PC-9 (cell line): ENCODE measurements around the gene KCNN3. TPM values are rescaled to one million over a fixed set of nuclear protein-coding genes. Genes with fewer than 3 reads are reported as not detected.

ENCODE experiments used
- BruUV-seq: library from RNA; stranded (reverse); fragments of 400-500 nt; replicated peaks from 2 replicates; lab custom pipeline; 2021; lab: Mats Ljungman, UMichigan
- CTCF ChIA-PET: fragments of 300-600 bp; sonication (Branson Sonifier 250); formaldehyde crosslinking; loops from one replicate; lab custom pipeline; 2022; ENCODE audit warnings: antibody characterized with exemption; lab: Charles Lee
- POLR2A ChIA-PET: fragments of 300-600 bp; sonication (Branson Sonifier 250); formaldehyde crosslinking; loops from one replicate; lab custom pipeline; 2022; ENCODE audit warnings: antibody characterized with exemption; ENCODE audit not compliant: unreplicated experiment; lab: Charles Lee
- DNase-seq, 2 experiments: peaks; one replicate each; pipeline versions ENCODE4 v3.0.0 to v3.0.0-alpha.2; 2015 to 2022; ENCODE audit warnings: mixed read lengths in 1 of 2
- H2AFZ ChIP-seq: fragments of 200-600 bp; sonication (generic); 2 replicates; pipeline ENCODE4 v1.8.1; 2017; ENCODE audit warnings: antibody characterized with exemption
- H3F3A ChIP-seq: fragments of 200-600 bp; sonication (generic); 2 replicates; pipeline ENCODE4 v1.8.1; 2017; ENCODE audit warnings: antibody characterized with exemption, mild to moderate bottlenecking, low read depth; ENCODE audit not compliant: insufficient read depth
- H3K27ac ChIP-seq: fragments of 200-600 bp; sonication (generic); 2 replicates; pipeline ENCODE4 v1.6.1; 2016; ENCODE audit warnings: mixed run types
- H3K27me3 ChIP-seq: fragments of 200-600 bp; sonication (generic); 2 replicates; pipeline ENCODE4 v1.6.1; 2016; ENCODE audit warnings: low read depth, mixed run types; ENCODE audit not compliant: insufficient read depth
- H3K36me3 ChIP-seq: fragments of 200-600 bp; sonication (generic); 2 replicates; pipeline ENCODE4 v1.6.1; 2016; ENCODE audit warnings: low read depth, mixed run types
- H3K4me1 ChIP-seq: fragments of 200-600 bp; sonication (generic); replicated peaks from 2 replicates; pipeline ENCODE4 v1.6.1; 2016; ENCODE audit warnings: mixed run types; ENCODE audit not compliant: insufficient read depth
- H3K4me2 ChIP-seq: fragments of 200-600 bp; sonication (generic); 2 replicates; pipeline ENCODE4 v1.6.1; 2017; ENCODE audit warnings: mixed run types
- H3K4me3 ChIP-seq: fragments of 200-600 bp; sonication (generic); 2 replicates; pipeline ENCODE4 v1.6.1; 2016; ENCODE audit warnings: mixed run types
- H3K79me2 ChIP-seq: fragments of 200-600 bp; sonication (generic); 2 replicates; pipeline ENCODE4 v1.6.1; 2017; ENCODE audit warnings: low read depth, mixed run types
- H3K9me2 ChIP-seq: fragments of 200-600 bp; sonication (generic); 2 replicates; pipeline ENCODE4 v1.8.1; 2017; ENCODE audit warnings: mild to moderate bottlenecking; ENCODE audit not compliant: insufficient read depth
- H3K9me3 ChIP-seq: fragments of 200-600 bp; sonication (generic); 2 replicates; pipeline ENCODE4 v1.8.1; 2016; ENCODE audit warnings: low read depth; ENCODE audit not compliant: insufficient read depth
- H4K20me1 ChIP-seq: fragments of 200-600 bp; sonication (generic); 2 replicates; pipeline ENCODE4 v1.8.1; 2017; ENCODE audit not compliant: insufficient read depth
- CTCF ChIP-seq: fragments of 200-600 bp; sonication (generic); conservative IDR thresholded peaks from 2 replicates; pipeline ENCODE4 v1.6.1; 2017; ENCODE audit warnings: mixed run types, antibody characterized with exemption, mild to moderate bottlenecking, moderate library complexity
- EZH2 ChIP-seq: fragments of 200-600 bp; sonication (generic); IDR thresholded peaks from 2 replicates; pipeline ENCODE4 v1.8.0; 2017; ENCODE audit warnings: antibody characterized with exemption, low read depth
- intact Hi-C: fragments of 100-400 bp; cut with micrococcal nuclease; formaldehyde crosslinking; loops from one replicate; pipeline ENCODE4 v1.10.0; 2022; ENCODE audit not compliant: unreplicated experiment
- total RNA-seq: library from RNA; stranded (reverse); gene quantifications from 2 replicates; pipeline ENCODE4 v1.2.3, GENCODE V29; 2021

KCNN3 gene
- total RNA-seq, 1 experiment from 2014 or later = 1.1 TPM

DNA sequence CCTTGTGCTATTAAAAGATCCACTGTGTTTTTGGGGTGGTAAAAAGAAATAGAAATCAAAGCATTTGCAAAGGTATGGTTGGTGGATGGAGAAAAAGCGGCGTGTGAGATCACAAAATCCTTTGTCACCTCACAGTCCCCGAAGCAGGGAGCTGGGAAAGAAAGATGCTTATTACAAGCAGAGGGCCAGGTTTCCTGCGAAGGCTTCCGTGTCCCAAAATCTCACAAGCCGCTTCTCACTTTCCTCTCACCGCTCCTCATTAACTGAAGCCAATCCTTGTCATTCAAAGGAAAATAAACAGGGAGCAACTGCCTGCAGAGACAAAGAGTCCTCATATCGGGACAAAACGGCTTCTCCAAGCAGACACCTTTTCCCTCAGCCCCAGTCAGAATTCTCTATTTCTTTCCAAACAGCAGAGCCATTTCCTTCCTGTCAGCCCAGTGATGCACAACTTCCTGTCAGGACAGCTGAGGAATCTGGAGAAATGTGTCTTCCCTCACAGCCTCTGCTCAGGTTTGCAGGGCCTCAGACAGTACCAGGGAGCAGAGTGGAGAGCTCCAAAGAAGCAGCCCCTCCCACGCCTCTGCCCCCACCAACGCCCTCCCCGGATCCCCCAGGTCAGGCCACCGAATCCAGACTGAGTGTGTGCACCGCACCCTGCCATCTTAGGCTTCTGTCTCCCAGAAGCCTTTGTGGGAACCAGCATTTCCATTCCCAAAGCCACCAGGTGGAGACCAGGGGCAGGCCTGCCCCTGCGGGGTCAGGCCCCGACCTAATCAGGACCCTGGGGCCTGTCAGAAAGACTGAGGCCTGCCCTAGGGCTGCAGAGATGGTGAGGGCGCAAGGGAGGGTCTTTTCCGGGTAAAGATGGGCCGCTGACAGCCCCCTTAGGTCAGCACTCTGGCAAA is 29.6 kb downstream of the KCNN3 start:
- no peaks in the 10 kb centered on the region for H3K36me3 ChIP-seq
- H3K4me2 ChIP-seq = no peak overlapping the region
- TF ChIP-seq CTCF (no peak), EZH2 (no peak)
- BruUV-seq = no TSS peak
- intact Hi-C loops = no loop called here
- H3K4me3 ChIP-seq = no peak overlapping the region
- no peaks in the 10 kb centered on the region for H3K79me2 ChIP-seq
- DNase-seq = no peak
- H3K27ac ChIP-seq = no peak overlapping the region
- no peaks in the 10 kb centered on the region for H4K20me1 ChIP-seq
- no peaks in the 10 kb centered on the region for H3K9me3 ChIP-seq
- no peaks in the 10 kb centered on the region for H3K9me2 ChIP-seq
- H3K4me1 ChIP-seq = no peaks in the 10 kb centered on the region
- H3K27me3 ChIP-seq = peaks cover 53% of the 10 kb centered on the region
- ChIA-PET CTCF (no interaction called here), POLR2A (interaction anchor here (0.5 to 0.7 kb wide), 2 partner anchors 15 to 516 kb away, joined by 3 to 7 read pairs; no protein-coding TSS in a partner anchor)
- H3F3A ChIP-seq = no peaks in the 10 kb centered on the region
- no peak overlapping the region for H2AFZ ChIP-seq

DNA sequence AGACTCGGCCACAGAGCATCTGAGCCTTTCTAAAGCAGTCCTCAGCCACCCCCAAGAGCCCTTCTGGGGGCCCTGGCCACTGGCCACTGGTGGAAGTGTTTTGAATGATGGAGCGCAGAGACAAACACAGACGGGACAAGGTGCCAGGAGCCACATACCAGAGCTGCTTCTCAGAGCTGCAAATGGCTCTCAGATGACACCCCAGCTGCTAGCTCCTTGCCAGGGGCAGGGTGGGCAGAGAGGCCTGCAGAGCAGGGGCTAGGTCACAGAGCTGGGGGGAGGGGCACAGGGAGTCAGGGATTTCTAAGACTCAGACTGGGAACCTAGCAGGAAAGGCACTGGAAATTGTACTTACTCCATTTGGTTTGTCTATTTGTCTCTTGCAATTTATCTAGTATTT is 30.4 kb downstream of the KCNN3 start:
- no peak for TF ChIP-seq CTCF
- TF ChIP-seq EZH2 = no peak
- DNase-seq = no peak
- Histone ChIP-seq H3K36me3 (no peaks in the 10 kb centered on the region), H3F3A (no peaks in the 10 kb centered on the region), H3K9me3 (no peaks in the 10 kb centered on the region), H3K27ac (no peak overlapping the region), H3K4me2 (no peak overlapping the region), H3K79me2 (no peaks in the 10 kb centered on the region), H3K9me2 (no peaks in the 10 kb centered on the region), H2AFZ (no peak overlapping the region), H3K27me3 (peaks cover 58% of the 10 kb centered on the region), H4K20me1 (no peaks in the 10 kb centered on the region), H3K4me3 (no peak overlapping the region), H3K4me1 (no peaks in the 10 kb centered on the region)
- POLR2A ChIA-PET = interaction anchor here (0.7 kb wide), 1 partner anchor 16 kb away, joined by 3 read pairs; no protein-coding TSS in a partner anchor
- CTCF ChIA-PET = no interaction called here
- BruUV-seq = no TSS peak
- intact Hi-C loops = no loop called here

- Histone ChIP-seq H3K36me3 (no peaks in the 10 kb centered on the region), H3K79me2 (no peaks in the 10 kb centered on the region), H3K4me3 (no peak overlapping the region), H3K27me3 (peaks cover 61% of the 10 kb centered on the region), H3K9me3 (no peaks in the 10 kb centered on the region), H3K27ac (no peak overlapping the region), H3K4me2 (no peak overlapping the region), H3K4me1 (no peaks in the 10 kb centered on the region), H3F3A (no peaks in the 10 kb centered on the region), H4K20me1 (no peaks in the 10 kb centered on the region), H2AFZ (no peak overlapping the region), H3K9me2 (no peaks in the 10 kb centered on the region)
- no TSS peak for BruUV-seq
- ChIA-PET POLR2A (no interaction called here), CTCF (interaction anchor here (0.6 kb wide), 1 partner anchor 29 kb away, joined by 3 read pairs; no protein-coding TSS in a partner anchor)
- intact Hi-C loops = no loop called here
- DNase-seq = no peak
- TF ChIP-seq EZH2 = no peak
- no peak for TF ChIP-seq CTCF
These were observed 31.1 kb downstream of the KCNN3 start for GRCh38 chr1:154838988-154839387.
